Lung microvascular endothelial cell (primary cell): ENCODE results near the gene PASD1. TPM values are rescaled to one million over a fixed set of nuclear protein-coding genes. Genes with fewer than 3 reads are reported as not detected.

ENCODE experiments used
- DNase-seq, 2 donors: peaks; one replicate each; pipeline versions ENCODE4 v3.0.0 to v3.0.0-alpha.2; 2010; ENCODE audit warnings: low read depth in 2 of 2
- total RNA-seq: library from RNA; depleted of rRNA; stranded (reverse); fragments of >200 nt; gene quantifications from 2 replicates; pipeline ENCODE4 v1.2.1, GENCODE V29; 2014

Gene PASD1
- total RNA-seq, 1 donor from 2014 or later: not detected

DNA sequence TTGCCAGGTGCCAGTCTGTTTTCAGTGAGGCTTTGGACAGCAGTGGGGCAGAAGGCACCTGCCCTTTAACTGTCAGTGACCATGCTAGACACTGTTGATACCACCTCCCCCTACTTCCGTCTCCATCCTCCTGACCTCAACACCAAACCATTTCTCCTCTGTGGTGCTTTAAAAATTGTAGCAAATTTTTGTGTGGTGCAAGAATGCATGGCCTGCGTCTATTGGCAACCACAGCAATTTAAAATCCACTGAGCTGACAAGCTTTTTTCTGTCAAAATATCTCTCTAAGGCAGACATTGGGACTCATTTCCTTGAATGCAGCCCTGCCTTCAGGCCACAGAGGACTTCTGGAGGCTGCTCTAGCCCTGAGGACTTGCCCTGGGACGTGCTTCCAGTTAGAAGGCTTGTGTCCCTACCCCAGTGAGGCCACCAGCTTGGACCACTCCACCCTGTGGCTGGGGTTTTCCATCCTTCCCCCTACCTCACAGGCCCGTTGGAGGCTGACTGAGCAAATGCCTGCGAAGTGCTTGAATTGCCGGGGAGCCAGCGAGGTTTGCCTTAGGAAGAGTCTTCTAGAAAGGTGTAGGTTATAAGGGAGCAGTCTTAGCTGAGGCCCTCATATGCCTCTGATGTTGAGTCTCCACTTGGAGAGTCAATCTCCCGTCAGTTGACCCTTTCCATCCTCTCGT is 138.7 kb downstream of the PASD1 start:
- no peak for DNase-seq

DNA sequence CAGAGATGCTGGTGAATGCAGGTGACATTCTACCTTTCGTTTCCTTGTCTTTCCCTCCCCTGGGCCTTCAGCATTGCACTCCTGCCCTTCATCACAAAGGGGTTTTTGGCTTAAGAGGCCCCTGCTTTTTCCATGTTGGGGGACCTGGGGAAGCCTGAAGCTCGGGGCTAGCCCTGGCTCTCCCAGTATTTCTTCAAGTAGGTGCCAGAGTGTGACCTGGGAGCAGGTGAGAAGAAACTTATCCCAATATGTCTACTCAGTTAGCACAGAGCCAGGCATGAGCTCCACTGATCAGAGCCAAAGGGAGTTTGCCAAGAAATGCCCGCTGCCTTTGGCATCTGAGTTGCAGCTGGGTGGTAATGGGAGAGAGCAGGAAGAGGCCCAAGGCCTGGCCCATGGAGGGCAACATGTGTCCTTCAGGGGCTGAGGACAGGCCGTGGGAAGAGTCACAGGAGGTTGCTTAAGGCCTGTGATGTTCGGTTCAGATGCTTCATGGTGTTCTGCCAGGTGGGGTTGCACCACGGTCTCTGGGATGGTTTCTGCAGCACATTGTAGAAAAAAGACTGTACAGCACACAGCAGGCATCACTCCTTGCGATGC is 139.4 kb downstream of the PASD1 start:
- DNase-seq: no peak

DNA sequence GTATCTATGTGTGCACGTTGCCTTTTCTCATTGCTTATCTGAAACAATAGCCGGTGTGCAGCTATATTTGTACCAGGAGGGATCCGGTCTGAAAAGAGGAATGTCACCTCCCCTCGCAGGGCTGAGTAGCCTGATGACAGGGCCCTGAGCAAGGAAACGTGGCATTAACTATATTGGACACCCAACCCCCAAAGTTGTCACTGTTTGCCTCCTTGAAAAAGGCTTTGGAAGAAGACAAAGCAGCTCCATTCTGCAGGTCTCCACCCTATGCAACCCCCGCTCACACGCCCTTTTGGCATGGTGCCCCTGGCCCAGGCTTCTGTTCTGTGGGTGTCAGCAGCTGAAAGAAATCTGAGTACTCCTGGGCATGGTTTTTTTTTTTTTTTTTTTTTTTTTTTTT is 140.0 kb downstream of the PASD1 start:
- DNase-seq: peak in 1 of 2 donors; percentile 30

DNA sequence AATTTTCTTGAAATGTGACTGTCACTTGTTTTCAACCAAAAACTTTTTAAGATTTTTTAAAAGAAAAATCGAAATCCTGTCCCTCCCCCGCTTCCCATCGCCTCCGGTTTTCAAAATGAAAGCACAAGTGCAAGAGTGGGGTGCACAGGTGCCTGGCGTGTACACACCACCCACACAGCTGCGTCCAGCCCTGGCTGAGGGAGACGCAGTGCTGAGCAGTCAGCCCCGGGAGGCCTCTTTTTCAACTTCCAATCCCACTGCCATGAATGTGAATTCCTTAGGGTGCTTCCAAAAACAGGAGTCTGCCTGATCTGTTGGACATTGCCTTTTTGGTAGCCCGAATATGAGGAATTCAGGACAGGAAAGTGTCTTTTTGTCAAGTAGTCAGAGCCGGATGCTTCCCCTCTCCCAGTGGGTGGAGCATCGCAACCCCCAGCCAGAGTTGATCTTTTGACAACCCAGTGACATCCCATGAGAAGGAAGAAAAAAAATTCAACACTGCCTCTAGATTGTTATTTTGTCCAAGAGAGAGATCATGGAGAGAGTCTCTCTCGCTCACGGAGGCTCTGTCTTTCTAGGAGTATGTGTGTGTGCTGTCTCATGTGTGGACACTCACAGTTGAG is 140.7 kb downstream of the PASD1 start:
- DNase-seq: no peak

DNA sequence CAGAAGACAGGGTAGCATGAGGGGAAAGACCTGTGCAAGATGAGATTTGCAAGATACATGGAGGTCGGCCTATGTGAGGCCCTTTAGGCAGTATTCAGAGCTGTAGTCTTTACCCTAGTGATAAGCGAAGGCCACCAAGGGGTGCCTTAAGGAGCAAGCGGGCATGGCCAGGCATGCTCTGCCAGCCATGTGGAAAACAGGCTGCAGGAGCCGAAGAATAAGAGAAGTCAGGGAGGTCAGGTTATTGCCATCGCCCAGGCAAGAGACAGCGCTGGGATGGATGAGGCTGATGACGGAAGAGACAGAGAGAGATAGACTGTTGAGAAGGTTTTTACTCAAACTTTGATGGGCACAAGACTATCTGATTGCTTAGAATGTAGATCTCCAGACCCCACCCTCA is 145.3 kb downstream of the PASD1 start:
- DNase-seq: no peak

DNA sequence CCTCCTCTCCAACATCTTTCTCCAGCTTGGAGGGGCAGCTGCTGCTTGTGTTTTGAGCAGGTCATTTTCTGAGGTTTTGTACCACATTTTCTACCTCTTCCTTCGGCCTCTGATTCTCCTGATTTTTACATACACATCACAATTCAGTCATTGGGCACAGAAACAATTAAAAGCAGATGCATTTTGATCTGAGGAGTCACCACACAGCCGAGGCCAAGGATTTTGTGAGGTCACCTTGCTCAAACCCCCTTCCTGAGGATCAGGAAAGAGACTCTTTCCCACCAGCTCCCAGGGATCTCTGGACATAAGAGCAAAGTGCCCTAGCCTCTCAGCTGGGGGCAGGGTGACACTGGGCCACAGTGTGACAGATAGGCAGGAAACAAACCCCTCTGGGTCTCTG is 147.0 kb downstream of the PASD1 start:
- no peak for DNase-seq

DNA sequence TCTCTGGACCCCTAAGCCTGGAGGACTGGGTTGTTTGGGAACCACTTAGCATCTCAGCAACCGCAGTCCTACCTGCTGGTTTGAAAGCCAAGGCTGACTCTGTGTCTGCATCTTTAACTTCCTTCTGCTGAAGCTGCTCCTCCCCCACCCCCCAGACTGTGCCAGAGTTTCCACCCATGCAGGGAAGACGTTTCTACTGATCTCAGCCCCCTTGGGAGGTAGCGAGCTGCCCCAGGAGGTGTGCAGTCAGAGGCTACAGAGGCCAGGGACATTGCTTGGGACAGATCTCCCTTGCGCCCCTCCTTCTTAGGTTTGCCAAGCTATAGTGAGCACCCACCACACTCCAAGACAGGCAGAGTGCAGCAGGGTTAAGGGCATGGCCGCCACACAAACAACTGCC is 147.7 kb downstream of the PASD1 start:
- DNase-seq: no peak

DNA sequence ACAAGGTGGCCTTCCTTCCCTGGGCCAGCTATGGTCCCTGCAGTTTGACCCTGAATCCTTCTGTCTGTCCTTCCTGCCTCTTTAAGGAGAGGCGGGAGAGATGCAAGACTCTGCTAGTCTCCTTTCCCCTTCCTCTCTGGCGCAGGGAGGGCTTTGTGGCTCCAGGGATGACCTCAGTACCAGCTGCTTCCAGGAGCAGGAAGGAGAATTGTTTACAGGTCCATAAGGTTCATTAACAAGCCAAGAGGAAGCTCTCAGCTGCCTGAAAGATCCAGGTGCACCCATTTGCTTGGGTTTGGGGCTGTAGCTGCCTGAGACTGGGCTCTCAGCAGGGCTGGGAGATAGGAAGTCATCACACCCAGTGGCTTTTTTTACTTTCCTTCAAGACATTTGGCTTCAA is 148.3 kb downstream of the PASD1 start:
- DNase-seq: peak in 1 of 2 donors; percentile 13

DNA sequence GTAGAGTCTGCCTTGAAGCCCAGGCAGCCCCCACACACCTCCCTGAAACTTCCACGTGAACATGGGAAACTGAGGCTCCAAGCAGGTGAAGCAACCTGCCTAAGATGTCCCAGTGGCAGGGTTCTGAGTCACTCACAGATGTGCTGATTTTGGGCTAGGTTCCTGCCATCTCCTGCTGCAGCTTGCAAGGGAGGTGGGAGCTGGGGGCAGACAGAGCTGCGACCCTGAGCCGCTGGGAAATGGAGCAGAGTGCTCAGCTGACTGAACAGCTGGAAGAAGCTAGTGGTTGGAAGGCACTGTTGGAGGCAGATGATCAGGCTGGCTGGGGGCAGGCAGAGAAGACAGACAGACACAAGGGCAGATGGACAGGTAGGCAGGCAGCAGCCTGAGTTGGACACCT is 148.8 kb downstream of the PASD1 start:
- no peak for DNase-seq

DNA sequence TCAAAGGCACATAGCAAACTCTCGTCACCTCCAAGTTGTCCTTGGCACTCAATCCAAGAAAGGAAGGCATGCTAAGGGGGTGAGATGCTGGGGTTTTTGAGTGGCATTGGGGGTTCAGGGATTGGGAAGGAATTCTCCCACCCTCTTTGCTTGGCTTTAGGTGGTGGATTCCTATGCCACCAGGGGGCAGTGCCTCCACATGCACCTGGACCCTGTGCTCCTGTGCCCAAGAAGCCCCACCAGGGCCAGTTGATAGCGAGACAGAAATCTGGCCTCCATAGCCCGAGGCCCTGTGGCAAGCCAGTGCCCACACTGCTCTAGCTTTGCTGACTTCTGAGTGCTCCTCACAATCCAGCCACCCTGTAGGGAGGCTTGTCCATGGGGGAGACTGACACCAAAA is 150.4 kb downstream of the PASD1 start:
- DNase-seq: peak; percentile 19 to 51

DNA sequence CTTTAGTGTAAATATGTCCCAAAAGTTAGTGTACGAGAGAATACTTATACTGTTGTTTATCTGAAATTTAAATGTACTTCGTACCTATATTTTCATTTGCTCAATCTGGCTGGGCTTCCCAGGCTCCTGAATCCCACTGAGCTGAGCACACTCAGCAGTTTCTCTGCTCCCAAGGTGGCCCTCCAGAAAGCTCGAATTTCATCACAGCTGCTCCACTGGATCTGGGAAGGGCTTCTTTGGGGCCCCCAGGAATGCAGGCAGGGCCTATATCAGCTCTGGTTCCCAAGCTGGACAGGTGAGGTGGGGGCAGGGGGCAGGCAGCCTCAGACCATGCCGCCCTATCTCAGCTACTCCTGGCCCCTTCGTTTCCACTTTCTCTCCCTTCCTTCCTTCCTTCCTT is 150.9 kb downstream of the PASD1 start:
- no peak for DNase-seq

DNA sequence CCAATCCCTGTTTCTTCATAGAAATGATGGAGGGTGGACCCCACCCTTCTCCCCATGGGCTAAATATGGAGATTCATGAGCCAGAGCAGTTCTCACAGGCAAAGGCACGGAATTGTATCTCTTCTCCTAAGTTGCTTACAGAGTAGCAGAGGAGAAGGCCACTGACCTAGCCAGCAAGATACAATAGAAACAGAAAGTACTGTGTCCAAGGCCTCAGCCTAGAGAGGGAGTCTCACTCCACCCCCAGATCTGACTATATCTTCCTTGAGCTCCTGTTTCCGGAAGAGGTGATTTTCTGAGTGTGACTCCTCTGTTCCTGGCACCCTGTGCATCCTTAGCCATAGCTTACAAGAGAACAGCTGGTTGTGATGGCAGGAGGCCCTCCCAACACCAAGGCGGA is 152.3 kb downstream of the PASD1 start, which contains the start of gene FATE1:
FATE1 (plus strand) TSS at position 284 of the 400 bp plus-strand sequence; CDS start at position 369, 85 bp downstream.
- no peak for DNase-seq

DNA sequence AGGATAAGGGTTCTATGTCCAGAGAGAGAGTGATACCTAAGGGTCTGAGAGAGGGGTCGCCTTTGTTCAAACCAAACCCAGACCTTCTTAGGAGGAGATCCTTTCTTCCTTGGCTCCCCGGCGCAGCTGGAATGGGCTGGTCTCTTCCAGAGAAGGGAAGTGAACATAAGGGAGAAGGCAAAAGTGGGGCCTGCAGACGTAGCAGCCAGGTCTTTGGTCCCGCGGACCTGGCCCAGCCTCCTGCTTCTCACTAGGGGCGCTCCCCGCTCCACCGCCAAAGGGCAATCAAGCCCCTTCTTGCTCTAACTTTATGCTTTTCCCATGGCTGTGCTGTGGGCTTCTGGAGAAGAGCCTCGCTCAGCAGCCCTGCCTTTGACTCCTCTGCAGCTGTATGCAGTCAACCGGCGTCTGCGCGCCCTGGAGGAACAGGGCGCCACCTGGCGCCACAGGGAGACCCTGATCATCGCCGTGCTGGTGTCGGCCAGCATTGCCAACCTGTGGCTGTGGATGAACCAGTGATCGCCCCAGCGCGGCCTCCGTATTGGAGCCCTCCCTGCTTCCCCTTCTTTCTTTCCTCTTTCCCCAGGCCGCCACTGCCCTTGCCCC is 158.9 kb downstream of the PASD1 start:
- peak; percentile 21 to 43 for DNase-seq

DNA sequence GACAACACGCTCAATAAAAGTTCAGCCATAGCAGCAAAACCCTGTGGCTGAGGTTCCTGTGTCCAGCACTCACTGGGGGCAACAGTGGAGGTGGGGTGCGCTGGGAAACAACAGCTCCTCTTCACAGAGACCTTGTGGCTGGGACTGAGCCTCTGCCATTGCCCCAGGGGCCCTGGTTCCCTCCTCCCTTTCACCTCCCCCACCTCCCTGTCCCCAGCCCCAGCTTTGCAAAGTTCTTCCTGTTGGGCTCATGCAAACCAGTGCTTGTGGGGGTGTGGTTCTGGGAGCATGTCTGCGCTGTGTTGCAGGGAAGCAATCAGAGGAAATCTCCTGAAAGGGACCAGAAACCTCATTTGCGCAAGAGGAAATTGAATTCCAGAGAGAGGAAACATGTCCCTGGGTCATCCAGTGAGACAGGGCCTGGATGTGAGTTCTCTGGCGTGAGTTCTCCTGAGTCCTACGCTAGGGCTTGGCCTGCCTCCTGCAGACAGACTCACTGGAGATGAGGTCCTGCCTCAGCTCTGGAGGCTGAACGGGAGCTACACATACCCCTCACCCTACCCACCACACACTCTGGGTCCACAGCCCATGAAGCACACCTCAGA is 159.8 kb downstream of the PASD1 start:
- peak in 1 of 2 donors; percentile 5 for DNase-seq

DNA sequence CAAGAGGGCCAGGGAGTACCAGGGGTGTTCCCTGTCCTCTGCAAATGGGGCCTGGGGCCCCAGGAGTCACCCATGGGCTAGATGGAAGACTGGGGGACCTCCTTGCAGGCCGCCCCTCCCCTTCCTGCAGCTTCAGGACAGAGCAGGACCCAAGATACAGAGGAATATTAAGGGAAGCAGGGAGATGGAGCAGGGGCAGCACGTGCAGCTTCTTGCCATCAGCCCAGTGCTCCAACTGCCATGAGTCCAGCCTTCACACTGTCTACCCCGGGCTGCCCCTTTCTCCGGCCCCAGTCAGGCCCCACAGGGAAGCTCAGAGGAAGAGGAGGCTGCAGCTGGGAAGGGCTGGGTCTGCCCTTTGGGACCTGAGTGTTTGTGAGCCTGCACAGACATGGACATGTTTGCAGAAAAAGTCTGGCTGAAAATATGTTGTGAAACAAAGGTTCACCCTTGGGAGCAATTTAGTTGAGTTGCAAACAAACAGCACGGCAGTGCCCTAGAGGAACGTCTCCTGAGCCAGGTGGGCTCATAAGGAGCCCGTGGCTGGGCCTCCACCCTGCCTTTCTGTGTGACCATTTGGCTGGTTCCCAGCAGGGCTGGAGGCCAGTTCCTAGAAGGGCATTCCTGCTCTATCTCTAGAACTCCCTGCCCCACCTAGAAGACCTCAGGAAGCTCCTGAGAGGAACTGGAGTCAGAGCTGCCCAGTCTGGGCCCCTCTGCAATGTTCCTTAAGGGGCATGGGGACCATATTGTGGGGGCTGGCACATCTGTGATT is 161.3 kb downstream of the PASD1 start:
- DNase-seq: no peak

DNA sequence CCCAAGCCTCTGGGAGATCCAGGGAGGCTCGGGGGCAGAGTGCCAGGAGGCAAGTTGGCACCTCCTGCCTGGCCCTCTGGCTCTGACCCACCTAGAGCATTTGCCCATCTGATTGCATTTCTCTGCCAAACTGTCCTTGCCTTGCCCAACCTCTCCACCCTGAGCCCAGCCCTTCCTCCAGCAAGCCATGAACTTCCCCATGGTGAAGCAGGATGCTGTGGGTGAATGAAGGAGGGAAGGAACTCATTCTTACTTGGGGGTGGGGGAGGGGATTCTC is 161.8 kb downstream of the PASD1 start:
- no peak for DNase-seq

Other genes starting within 250 kb of the PASD1 start
- 38.4 and 48.0 TPM in 2 replicates for gene VMA21, start 166.5 kb upstream of the PASD1 start, total RNA-seq
- not detected in 2 replicates for gene PRRG3, start 131.8 kb downstream of the PASD1 start, total RNA-seq
- gene FATE1, start 152.4 kb downstream of the PASD1 start, total RNA-seq: not detected in 2 replicates
- gene CNGA2, start 171.1 kb downstream of the PASD1 start, total RNA-seq: not detected in 2 replicates